ENCODE measurements around the gene TPCN1.

TPCN1 gene

DNA sequence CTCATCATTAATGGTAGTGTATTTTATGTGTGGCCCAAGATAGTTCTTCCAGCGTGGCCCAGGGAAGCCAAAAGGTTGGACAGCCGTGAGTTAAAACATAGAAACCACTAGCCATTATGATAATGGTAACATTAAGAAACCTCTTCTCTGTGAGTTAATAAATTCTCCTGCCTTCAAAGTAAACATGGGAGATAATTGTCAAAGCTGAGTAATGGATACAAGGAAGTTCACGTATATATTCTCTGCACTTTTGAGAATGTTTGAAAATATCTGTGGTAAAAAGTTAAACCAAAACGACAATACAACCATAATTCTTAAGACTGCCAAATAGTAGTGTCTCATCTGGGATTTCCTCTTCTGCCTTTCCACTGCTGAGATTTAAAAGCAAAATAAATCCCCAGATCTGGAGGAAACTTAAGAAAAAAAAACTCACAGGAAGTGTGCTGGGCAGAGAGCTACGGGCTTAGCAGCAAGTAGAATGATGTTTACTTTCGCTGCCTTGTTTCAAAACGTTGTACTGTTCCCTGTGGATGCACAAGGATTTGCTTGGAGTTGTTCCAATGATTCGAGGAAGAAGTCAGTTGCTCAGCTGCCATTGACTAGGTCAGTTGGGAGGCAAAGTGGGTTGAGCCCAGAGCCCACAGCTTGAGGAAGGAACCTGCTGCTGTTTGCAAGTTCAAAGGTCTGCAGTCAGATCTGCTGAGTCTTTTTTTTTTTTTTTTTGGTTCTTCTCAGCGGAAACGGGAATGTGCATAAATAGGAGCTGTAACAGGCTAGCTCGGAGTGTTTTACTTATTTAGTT is 1.7 kb downstream of the TPCN1 start:
- in situ Hi-C loops (cut with MboI; ENCODE audit: low sequenced_read_pairs) = no loop called here

- in situ Hi-C loops (cut with MboI; ENCODE audit: low sequenced_read_pairs) = no loop called here
Observed at GRCh38 chr12:113224955-113225354, 3.7 kb downstream of the TPCN1 start.

DNA sequence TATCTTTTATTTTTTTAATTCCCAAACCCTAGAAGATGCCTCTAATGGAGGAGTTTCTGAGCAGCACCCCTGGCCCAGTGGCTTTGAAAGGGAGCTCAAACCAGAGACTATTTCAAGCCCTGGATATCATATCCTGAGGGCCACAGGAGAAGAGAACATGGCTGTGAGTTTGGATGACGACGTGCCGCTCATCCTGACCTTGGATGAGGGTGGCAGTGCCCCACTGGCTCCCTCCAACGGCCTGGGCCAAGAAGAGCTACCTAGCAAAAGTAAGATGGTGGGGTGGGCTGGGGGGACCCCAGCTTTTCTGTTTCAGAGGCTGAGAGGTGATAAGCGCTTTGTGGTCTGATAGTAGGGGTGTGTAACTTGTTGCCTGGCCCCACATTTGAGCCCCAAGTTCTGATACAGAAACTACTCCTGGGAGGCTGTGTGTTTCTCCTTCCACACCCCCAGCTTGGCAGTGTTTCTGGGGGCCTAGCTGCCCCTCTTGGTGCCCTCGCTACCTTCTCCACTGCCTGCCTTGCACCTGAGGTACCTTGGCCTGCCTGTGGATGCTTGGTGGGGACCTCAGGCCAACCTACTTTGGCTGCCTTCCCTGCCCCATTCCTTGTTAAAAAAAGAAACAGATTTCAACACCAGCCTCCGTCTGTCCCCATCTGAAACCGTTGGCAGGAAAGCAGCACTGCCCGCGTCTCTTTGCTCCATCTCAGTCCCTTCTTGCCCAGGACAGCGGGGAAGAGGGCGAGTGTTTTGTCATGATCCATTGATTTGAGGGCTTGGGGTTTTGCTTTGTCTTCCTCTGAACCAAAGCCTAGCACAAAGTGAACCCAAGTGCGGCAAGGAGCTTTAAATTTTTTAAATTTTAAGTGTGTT is 5.7 kb downstream of the TPCN1 start:
- in situ Hi-C loops (cut with MboI; ENCODE audit: low sequenced_read_pairs) = no loop called here

GRCh38 chr12:113227686-113228391 is 6.6 kb downstream of the TPCN1 start:
- in situ Hi-C loops (cut with MboI; ENCODE audit: low sequenced_read_pairs) = no loop called here

- in situ Hi-C loops (cut with MboI; ENCODE audit: low sequenced_read_pairs) = no loop called here
Observed at GRCh38 chr12:113228394-113229028, 7.2 kb downstream of the TPCN1 start.

- in situ Hi-C loops (cut with MboI; ENCODE audit: low sequenced_read_pairs) = no loop called here
Observed at GRCh38 chr12:113230315-113231234, 9.3 kb downstream of the TPCN1 start.

- in situ Hi-C loops (cut with MboI; ENCODE audit: low sequenced_read_pairs) = no loop called here
Observed at GRCh38 chr12:113231235-113232088, 10.2 kb downstream of the TPCN1 start.

GRCh38 chr12:113232089-113232839 is 11.0 kb downstream of the TPCN1 start:
- in situ Hi-C loops (cut with MboI; ENCODE audit: low sequenced_read_pairs) = no loop called here

DNA sequence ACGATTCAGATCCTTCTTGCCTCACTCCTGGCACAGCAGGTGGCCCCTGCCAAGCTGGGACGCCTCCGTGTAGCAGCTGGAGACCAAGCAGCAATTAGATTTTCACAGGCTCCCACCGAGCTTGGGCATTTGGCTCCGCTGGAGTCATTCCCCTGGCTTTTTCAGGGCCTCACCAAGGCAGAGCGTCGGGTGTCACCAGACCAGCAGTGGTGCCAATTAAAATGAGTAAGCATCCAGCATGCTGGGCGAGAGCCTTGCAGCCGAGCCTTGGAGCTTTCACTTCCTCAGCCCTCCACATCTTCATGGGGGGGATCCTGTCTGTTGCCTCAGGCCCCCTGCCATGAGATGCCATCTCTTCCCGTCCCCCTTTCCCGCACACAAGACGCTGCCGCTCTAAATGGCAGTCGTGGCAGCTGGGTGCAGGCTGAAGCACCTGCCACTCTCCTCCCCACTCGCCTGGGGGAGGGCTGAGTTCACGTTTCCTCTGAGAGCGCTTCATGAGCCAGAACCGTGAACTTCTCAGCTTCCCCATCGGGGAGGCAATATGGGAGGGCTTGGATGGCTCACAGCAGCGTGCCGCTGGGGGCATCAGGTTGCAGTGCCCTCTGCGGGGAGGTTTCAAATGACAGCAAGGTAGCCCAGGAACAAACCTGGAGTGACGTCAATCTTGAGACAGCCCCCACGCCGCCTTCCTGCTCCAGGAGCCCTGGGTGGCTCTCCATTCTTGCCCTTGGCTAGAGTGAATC is 11.7 kb downstream of the TPCN1 start:
- in situ Hi-C loops (cut with MboI; ENCODE audit: low sequenced_read_pairs) = no loop called here

- in situ Hi-C loops (cut with MboI; ENCODE audit: low sequenced_read_pairs) = no loop called here
Observed at GRCh38 chr12:113233967-113234366, 12.7 kb downstream of the TPCN1 start.

DNA sequence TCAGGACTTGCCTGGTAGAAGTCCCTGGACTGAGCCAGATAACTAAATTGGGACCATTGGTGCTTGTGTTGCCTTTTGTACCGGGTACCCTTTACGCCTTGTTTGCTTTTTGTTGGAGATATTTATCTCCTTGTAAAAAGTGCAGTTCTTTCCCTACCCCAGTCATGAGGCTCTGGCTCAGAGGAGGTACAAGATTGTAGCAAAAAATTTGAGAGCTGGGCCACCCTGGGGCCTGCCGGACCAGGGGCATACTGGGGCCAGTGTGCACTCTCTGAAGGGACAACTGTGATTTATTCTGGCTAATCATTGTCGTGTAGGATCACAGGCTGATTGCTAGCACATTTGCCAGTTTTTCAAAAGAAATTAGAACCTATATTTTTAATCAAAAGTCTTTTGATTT is 13.2 kb downstream of the TPCN1 start:
- in situ Hi-C loops (cut with MboI; ENCODE audit: low sequenced_read_pairs) = no loop called here

GRCh38 chr12:113235976-113236375 is 14.7 kb downstream of the TPCN1 start:
- in situ Hi-C loops (cut with MboI; ENCODE audit: low sequenced_read_pairs) = no loop called here

GRCh38 chr12:113236539-113237399 is 15.5 kb downstream of the TPCN1 start:
- in situ Hi-C loops (cut with MboI; ENCODE audit: low sequenced_read_pairs) = no loop called here

GRCh38 chr12:113237748-113238147 is 16.5 kb downstream of the TPCN1 start:
- in situ Hi-C loops (cut with MboI; ENCODE audit: low sequenced_read_pairs) = no loop called here

DNA sequence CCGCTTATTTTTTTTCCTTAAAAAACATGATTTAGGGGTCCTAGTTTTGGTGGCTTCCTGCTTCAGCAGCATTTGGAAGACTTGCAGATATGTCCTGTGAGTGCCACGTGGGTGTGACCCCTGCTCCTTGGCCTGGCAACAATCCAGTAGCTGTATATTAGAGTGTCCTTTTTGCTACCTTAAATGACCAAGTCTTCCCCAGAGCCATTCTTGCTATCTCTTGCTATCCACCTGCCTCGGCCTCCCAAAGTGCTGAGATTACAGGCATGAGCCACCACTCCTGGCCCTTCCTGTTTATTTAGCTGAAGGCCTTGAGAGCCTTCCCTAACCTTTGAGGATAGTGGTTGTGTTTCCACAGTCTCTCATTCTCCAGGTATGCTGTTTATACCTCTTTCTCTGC is 17.0 kb downstream of the TPCN1 start:
- in situ Hi-C loops (cut with MboI; ENCODE audit: low sequenced_read_pairs) = no loop called here

DNA sequence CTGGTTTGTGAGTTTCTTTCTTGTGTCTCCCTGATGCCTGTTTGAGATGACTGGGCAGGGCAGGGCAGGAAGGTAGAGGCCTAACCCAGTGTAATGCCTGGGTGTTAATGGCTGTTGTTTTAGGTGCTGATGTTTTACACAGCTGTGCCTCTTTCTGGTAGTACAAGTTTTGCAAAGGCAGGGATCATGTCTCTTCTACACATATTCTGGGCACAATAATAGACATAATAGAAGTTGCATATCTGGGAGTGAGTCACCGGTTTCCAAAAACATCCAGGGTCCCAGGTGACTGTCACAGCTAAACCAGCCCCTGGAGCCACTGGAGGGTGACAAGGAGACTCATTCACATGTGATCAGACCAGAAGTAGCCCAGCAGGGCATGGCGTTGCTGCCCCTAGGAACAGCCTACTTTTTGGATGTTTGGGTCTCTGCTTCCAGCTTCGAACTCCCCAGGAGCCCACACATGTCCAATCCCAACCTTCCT is 18.1 kb downstream of the TPCN1 start:
- in situ Hi-C loops (cut with MboI; ENCODE audit: low sequenced_read_pairs) = no loop called here

Data from hTERT RPE-1 (cell line).